ENCODE data around the gene UBE4B. TPM values are rescaled to one million over a fixed set of nuclear protein-coding genes. Genes with fewer than 3 reads are reported as not detected.
A peak's percentile ranks its signal among the peaks of the same experiment; 100 is the strongest.

Gene UBE4B
- total RNA-seq, 1 experiment from 2014 or later = 40.3 TPM

- H3K27me3 ChIP-seq (replicated peaks; ENCODE audit: control insufficient read depth, insufficient read depth, low read length) = no peaks in the 10 kb centered on the region
- no peaks in the 10 kb centered on the region for H3K9me3 ChIP-seq
- no TSS peak for BruUV-seq (replicated peaks)
- Mint-ChIP-seq H3K9me3 (ENCODE audit: unreplicated experiment) (no peaks in the 10 kb centered on the region), H3K27me3 (ENCODE audit: insufficient read depth, unreplicated experiment) (no peaks in the 10 kb centered on the region), H3K36me3 (ENCODE audit: insufficient read depth, unreplicated experiment) (peaks cover 14% of the 10 kb centered on the region), H3K4me1 (ENCODE audit: low read depth, unreplicated experiment) (peaks cover 15% of the 10 kb centered on the region), H3K4me3 (ENCODE audit: unreplicated experiment) (no peak overlapping the region), H3K27ac (ENCODE audit: unreplicated experiment) (no peak overlapping the region)
- ChIA-PET POLR2A (interaction anchor here (0.6 kb wide), 1 partner anchor 20 kb away, joined by 4 read pairs; no protein-coding TSS in a partner anchor), CTCF (no interaction called here)
- H3K36me3 ChIP-seq (ENCODE audit: control insufficient read depth, insufficient read depth, low read length) = no peaks in the 10 kb centered on the region
- no peak for DNase-seq
- intact Hi-C loops (cut with micrococcal nuclease; ENCODE audit: unreplicated experiment) = no loop called here
- TF ChIP-seq CTCF (IDR thresholded peaks at IDR 0.05; ENCODE audit: insufficient read depth in 1 of 2, low read depth in 1 of 2, low read length in 1 of 2, severe bottlenecking in 1 of 2, unreplicated experiment in 1 of 2) = no peak
- no peak overlapping the region for H3K4me3 ChIP-seq (ENCODE audit: low read depth, low read length)
- H3K4me1 ChIP-seq = peaks cover 8% of the 10 kb centered on the region; the same call in 1 of the 2 replicates
Measured at GRCh38 chr1:10208537-10208936, 175.8 kb downstream of the UBE4B start.

GRCh38 chr1:10209590-10209904 is 176.8 kb downstream of the UBE4B start:
- no peaks in the 10 kb centered on the region for H3K27me3 ChIP-seq (replicated peaks; ENCODE audit: control insufficient read depth, insufficient read depth, low read length)
- Mint-ChIP-seq H3K9me3 (ENCODE audit: unreplicated experiment) (no peaks in the 10 kb centered on the region), H3K27ac (ENCODE audit: unreplicated experiment) (peak overlapping the region; percentile 88), H3K27me3 (ENCODE audit: insufficient read depth, unreplicated experiment) (no peaks in the 10 kb centered on the region), H3K4me1 (ENCODE audit: low read depth, unreplicated experiment) (peaks cover 18% of the 10 kb centered on the region), H3K36me3 (ENCODE audit: insufficient read depth, unreplicated experiment) (peaks cover 14% of the 10 kb centered on the region), H3K4me3 (ENCODE audit: unreplicated experiment) (peak overlapping the region; percentile 92)
- H3K36me3 ChIP-seq (ENCODE audit: control insufficient read depth, insufficient read depth, low read length) = no peaks in the 10 kb centered on the region
- peaks cover 8% of the 10 kb centered on the region; the same call in 1 of the 2 replicates for H3K4me1 ChIP-seq
- H3K4me3 ChIP-seq (ENCODE audit: low read depth, low read length) = peak overlapping the region; percentile 51
- POLR2A ChIA-PET = interaction anchor here (1.0 to 1.1 kb wide), 2 partner anchors 63 to 266 kb away, joined by 3 read pairs; no protein-coding TSS in a partner anchor
- TF ChIP-seq CTCF (IDR thresholded peaks at IDR 0.05; ENCODE audit: insufficient read depth in 1 of 2, low read depth in 1 of 2, low read length in 1 of 2, severe bottlenecking in 1 of 2, unreplicated experiment in 1 of 2) = no peak
- intact Hi-C loops (cut with micrococcal nuclease; ENCODE audit: unreplicated experiment) = no loop called here
- CTCF ChIA-PET = interaction anchor here (0.6 to 1.9 kb wide), 9 partner anchors 9 to 583 kb away, joined by 3 to 7 read pairs (median 3); no protein-coding TSS in a partner anchor
- no peak for DNase-seq
- H3K9me3 ChIP-seq = no peaks in the 10 kb centered on the region
- no TSS peak for BruUV-seq (replicated peaks)

- peak; percentile 94 to 95 for TF ChIP-seq CTCF (IDR thresholded peaks at IDR 0.05; ENCODE audit: insufficient read depth in 1 of 2, low read depth in 1 of 2, low read length in 1 of 2, severe bottlenecking in 1 of 2, unreplicated experiment in 1 of 2)
- DNase-seq = peak; percentile 96 to 99
- Mint-ChIP-seq H3K4me3 (ENCODE audit: unreplicated experiment) (peak within 1 kb of the TSS; percentile 95), H3K27ac (ENCODE audit: unreplicated experiment) (peak within 1 kb of the TSS; percentile 88), H3K36me3 (ENCODE audit: insufficient read depth, unreplicated experiment) (peaks cover 14% of the 10 kb centered on the region), H3K27me3 (ENCODE audit: insufficient read depth, unreplicated experiment) (no peaks in the 10 kb centered on the region), H3K4me1 (ENCODE audit: low read depth, unreplicated experiment) (peaks cover 18% of the 10 kb centered on the region), H3K9me3 (ENCODE audit: unreplicated experiment) (no peaks in the 10 kb centered on the region)
- no peaks in the 10 kb centered on the region for H3K27me3 ChIP-seq (replicated peaks; ENCODE audit: control insufficient read depth, insufficient read depth, low read length)
- no peaks in the 10 kb centered on the region for H3K36me3 ChIP-seq (ENCODE audit: control insufficient read depth, insufficient read depth, low read length)
- ChIA-PET CTCF (interaction anchor here (0.6 to 1.9 kb wide), 13 partner anchors 9 to 584 kb away, joined by 3 to 8 read pairs (median 4); no protein-coding TSS in a partner anchor), POLR2A (interaction anchor here (1.0 to 1.1 kb wide), 4 partner anchors 64 to 299 kb away, joined by 3 to 7 read pairs (median 3); partner anchors contain the start of gene PGD)
- H3K9me3 ChIP-seq = no peaks in the 10 kb centered on the region
- H3K4me3 ChIP-seq (ENCODE audit: low read depth, low read length) = peak within 1 kb of the TSS; percentile 76
- peaks cover 8% of the 10 kb centered on the region; the same call in 1 of the 2 replicates for H3K4me1 ChIP-seq
- BruUV-seq (replicated peaks) = TSS peak; percentile 86
- intact Hi-C loops (cut with micrococcal nuclease; ENCODE audit: unreplicated experiment) = loop anchor here (2.0 to 5.0 kb wide), 2 partner anchors 62 to 129 kb away; no protein-coding TSS in a partner anchor
Measured at GRCh38 chr1:10209905-10210810, 177.4 kb downstream of the UBE4B start, which contains the start of gene KIF1B. Gene KIF1B (plus strand): TSS chr1:10210570. CDS start chr1:10232329, 21,759 bp downstream.

All from Caco-2 (cell line).